GM20000 (cell line): ENCODE data around the gene CDK15.
A peak's percentile ranks its signal among the peaks of the same experiment; 100 is the strongest.

ENCODE experiments used
- DNase-seq: peaks from one replicate; pipeline ENCODE4 v3.0.0; 2012; ENCODE audit warnings: low spot score
- CTCF ChIP-seq: IDR thresholded peaks from 2 replicates; pipeline ENCODE4 v1.5.1; 2012; ENCODE audit warnings: mild to moderate bottlenecking, control low read depth; ENCODE audit errors: extremely low read depth, missing control alignments

Gene CDK15

DNA sequence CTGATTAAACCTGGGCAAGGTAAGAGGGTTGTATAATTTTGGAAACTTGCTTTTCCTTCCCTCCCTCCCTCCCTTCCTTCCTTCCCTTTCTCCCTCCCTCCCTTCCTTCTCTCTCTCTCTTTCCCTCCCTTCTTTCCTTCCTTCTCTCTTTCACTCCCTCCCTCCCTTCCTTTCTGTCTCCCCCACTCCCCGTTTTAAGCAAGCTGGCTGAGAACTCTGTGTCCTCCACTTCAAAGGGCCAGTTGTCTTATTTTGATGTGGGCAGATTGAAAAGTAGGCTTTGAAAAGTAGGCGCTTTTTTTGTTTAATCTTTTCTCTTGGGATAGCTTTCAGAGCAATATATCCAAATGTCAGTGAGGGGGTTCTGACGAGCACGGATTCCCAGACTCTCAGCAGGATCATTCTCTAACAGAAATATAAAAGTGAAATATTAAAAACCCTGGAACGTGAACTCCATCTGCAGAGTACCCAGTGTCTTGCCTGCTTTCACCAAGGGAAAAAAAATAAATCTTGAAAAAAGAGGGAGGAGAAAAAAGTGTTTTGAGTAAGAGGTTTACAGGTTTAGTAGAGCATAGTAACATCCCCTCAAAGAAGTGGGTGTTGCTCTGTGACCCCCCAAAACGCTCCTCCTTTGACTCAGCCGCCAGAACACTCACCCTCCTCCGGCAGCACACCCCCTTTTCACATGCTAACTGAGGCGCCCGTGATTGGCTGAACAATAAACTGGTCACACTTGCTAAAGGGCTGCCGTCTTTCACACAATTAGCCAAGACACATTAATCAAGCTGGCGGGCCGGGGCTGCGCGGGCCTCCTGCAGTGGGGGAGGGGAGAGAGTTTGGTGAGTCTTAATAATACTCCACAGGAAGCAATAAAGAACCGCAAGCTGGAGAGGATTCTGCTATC is 52.2 kb downstream of the CDK15 start:
- no peak for DNase-seq

DNA sequence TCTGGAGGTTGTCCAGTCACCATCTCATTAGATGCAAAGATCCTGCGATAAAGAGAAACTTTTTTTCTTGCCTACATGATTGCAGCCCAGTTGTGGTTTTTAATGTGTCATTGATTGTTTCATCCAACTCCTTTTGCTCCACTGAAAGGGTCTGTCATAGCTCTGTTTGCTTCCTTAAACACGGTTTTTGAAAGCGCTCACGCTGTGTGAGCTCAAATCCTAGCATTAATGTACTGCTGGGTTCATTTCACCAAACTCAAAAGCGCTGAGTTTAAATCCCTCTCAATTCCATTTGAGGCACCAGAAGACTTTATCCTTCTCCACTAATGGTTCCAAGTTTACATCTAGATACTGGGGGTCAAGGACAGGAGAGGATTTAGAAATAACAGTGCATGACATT is 53.6 kb downstream of the CDK15 start:
- DNase-seq = no peak
- TF ChIP-seq CTCF = no peak

More for the DNA sequence above, 52.2 kb downstream of the CDK15 start:
- no peak for TF ChIP-seq CTCF

GRCh38 chr2:201860636-201861066 is 54.3 kb downstream of the CDK15 start:
- DNase-seq = peak; percentile 61
- TF ChIP-seq CTCF = peak; percentile 49

- TF ChIP-seq CTCF = no peak
- no peak for DNase-seq
Measured at GRCh38 chr2:201862843-201863242, 56.5 kb downstream of the CDK15 start.

DNA sequence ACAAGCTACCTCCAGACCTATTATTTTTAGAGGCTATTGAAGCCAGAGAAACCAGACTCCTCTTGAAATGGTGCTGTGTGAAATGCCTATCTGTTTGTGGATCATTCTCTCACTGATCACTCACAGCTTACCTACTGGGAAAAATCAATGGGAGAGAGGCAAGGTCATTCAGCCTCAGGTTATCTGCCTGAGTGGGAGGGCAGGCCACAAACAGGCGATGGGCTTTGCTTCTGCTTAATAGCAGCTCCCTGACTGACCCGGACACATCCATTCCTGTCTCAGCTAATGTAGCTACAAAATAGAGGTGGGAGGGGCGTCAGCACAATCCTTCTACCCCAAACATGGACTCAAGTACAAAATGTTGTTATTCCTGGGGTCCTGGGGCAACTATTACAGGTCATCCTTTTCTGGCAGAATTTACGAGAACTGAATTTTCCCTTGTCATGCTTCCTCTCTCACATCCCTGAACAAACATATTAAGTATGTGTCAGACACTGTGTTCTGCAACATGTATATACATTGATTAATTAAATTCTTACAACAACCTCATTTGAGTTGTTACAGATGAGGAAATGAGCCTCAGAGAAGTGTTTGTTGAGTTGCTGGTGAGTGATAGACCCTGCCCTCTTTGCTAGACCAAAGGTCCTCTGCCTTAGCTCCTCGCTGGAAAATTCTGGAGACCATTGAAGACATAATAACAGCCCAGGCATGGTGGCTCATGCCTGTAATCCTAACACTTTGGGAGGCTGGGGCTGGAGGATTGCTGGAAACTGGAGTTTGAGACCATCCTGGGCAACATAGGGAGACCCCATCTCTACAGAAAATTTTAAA is 60.5 kb downstream of the CDK15 start:
- no peak for DNase-seq
- no peak for TF ChIP-seq CTCF

DNA sequence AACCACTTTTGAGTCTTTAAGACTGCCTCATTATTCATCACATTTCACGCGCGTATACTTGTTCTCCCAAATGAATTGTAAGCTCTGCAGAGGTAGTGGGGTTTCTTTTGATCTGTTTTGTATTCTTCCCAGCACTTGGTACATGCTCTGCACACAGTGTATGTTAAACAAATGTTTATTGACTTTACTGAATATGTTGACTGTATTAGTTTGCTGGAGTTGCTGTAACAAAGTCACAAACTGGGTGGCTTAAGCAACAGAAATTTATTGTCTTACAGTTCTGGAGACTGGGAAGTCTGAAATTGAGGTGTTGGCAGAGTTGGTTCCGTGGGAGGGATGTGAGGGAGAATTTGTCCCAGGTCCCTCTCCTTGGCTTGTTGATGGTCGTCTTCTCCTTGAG is 65.1 kb downstream of the CDK15 start:
- DNase-seq = no peak
- TF ChIP-seq CTCF = no peak

GRCh38 chr2:201872591-201872990 is 66.3 kb downstream of the CDK15 start:
- DNase-seq = no peak
- TF ChIP-seq CTCF = no peak
